GM18508 (cell line): Measurements from ENCODE around the gene NPHP4.
"Not testable (repeated sequence)": the region's sequence is repeated elsewhere in the genome, so short reads cannot be mapped to it uniquely, and the experiment has no call there.

Experiments used
- ATAC-seq: cut with Tn5 transposase; IDR thresholded peaks from one replicate; pipeline ENCODE4 v1.9.1; 2021; ENCODE audit warnings: moderate number of reproducible peaks; ENCODE audit not compliant: insufficient read depth, unreplicated experiment

Gene NPHP4

GRCh38 chr1:6025269-6026094 is 33.3 kb upstream of the NPHP4 start:
- ATAC-seq, result no peak

- no peak for ATAC-seq
Observed at GRCh38 chr1:6024376-6024775, 32.2 kb upstream of the NPHP4 start.

- ATAC-seq, result no peak
Observed at GRCh38 chr1:6023346-6023745, 31.1 kb upstream of the NPHP4 start.

GRCh38 chr1:6022193-6022592 is 30.0 kb upstream of the NPHP4 start:
- no peak for ATAC-seq

- ATAC-seq, result no peak
Observed at GRCh38 chr1:6019166-6019845, 27.1 kb upstream of the NPHP4 start.

GRCh38 chr1:6017654-6018053 is 25.4 kb upstream of the NPHP4 start:
- ATAC-seq, result not testable (repeated sequence)

GRCh38 chr1:6016191-6016865 is 24.1 kb upstream of the NPHP4 start:
- no peak for ATAC-seq

- ATAC-seq, result no peak
Observed at GRCh38 chr1:6014130-6014999, 22.1 kb upstream of the NPHP4 start.

- ATAC-seq, result no peak
Observed at GRCh38 chr1:6013491-6013890, 21.3 kb upstream of the NPHP4 start.

- no peak for ATAC-seq
Observed at GRCh38 chr1:6012529-6013318, 20.5 kb upstream of the NPHP4 start.

GRCh38 chr1:6011946-6012258 is 19.7 kb upstream of the NPHP4 start:
- ATAC-seq, result no peak

- ATAC-seq, result no peak
Observed at GRCh38 chr1:6011161-6011945, 19.1 kb upstream of the NPHP4 start.

- ATAC-seq, result no peak
Observed at GRCh38 chr1:6010554-6010953, 18.3 kb upstream of the NPHP4 start.

- no peak for ATAC-seq
Observed at GRCh38 chr1:6009120-6010040, 17.2 kb upstream of the NPHP4 start.

GRCh38 chr1:6008696-6009095 is 16.5 kb upstream of the NPHP4 start:
- no peak for ATAC-seq

GRCh38 chr1:6008084-6008415 is 15.8 kb upstream of the NPHP4 start:
- ATAC-seq, result no peak

- no peak for ATAC-seq
Observed at GRCh38 chr1:6007318-6008083, 15.3 kb upstream of the NPHP4 start.
